AG09319 (cell line): Measurements from ENCODE around the gene GOLGA7B.

ENCODE experiments used
- DNase-seq: peaks from one replicate; pipeline ENCODE4 v3.0.0-alpha.2; 2010; ENCODE audit warnings: low read depth; ENCODE audit errors: extremely low read depth
- TF ChIP-seq, protein P1 (sequence below): IDR thresholded peaks from 2 replicates; pipeline ENCODE4 v1.5.1; 2011; ENCODE audit warnings: low read depth, mild to moderate bottlenecking, inconsistent platforms, low read length, moderate library complexity

The GOLGA7B gene

DNA sequence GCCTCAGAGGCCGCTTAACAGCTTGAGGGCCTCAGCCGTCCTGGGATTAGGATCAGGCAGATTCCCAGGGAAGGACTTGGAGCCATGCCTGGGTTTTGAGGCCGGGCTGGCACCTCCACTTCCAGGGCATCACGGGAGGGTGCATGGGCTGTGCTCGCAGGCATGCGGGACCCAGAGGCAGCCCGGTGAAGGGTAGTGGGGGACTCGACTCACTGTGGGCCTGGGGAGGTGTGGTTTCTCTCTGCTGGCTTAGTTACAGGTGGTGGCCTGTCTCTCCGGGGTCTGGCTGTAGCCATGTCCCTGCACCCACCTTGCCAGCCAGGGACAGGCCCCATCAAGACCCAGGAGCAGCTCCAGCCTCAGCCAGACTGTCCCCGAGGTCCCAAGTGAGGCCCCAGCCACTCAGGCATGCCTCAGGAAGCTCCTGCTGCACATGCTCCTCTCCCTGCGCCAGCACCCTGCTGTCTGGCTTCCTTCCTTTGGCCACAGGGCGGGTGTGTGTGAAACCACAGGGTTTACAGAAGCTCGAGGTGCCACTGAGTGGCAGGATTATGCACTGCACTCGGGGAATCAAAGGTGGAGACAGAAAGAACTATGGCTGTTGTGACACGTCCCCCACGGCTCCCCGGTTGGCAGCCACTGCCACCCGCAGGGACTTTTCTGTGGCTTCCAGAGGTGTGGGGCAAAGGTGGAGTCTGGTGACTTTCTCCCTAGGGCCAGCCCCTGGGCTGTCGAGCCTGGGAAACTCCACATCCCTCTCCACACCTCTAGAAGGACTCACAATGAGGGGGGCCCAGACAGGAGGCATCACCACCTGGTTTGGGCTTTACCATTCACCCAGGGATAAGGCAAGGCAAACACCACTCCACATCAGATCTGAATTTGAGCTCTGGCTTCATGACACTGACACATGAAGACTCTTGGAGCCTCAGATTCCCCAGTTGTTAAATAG is 19.7 kb downstream of the GOLGA7B start:
- TF ChIP-seq, protein P1, sequence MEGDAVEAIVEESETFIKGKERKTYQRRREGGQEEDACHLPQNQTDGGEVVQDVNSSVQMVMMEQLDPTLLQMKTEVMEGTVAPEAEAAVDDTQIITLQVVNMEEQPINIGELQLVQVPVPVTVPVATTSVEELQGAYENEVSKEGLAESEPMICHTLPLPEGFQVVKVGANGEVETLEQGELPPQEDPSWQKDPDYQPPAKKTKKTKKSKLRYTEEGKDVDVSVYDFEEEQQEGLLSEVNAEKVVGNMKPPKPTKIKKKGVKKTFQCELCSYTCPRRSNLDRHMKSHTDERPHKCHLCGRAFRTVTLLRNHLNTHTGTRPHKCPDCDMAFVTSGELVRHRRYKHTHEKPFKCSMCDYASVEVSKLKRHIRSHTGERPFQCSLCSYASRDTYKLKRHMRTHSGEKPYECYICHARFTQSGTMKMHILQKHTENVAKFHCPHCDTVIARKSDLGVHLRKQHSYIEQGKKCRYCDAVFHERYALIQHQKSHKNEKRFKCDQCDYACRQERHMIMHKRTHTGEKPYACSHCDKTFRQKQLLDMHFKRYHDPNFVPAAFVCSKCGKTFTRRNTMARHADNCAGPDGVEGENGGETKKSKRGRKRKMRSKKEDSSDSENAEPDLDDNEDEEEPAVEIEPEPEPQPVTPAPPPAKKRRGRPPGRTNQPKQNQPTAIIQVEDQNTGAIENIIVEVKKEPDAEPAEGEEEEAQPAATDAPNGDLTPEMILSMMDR, result peak; percentile 68
- peak; percentile 29 for DNase-seq

DNA sequence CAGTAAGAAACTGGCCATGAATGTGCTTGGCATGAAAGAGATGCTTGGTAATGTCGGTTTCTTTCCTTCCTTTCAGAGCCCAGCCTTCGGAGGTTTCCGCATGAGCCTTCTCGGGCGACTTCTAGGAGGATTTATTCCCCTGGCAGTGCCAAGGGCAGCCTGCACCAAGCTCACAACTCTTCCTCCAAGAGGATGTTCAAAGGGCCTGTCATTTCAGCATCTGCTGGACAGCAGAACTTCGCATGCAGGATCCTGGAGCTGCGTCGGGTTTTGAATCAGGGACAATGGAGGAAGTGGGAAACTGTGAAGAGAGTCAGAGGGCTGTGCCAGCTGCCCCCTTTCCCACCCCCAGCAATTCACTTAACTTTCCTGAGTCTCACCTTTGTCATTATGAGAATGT is 21.3 kb downstream of the GOLGA7B start:
- no peak for DNase-seq
- TF ChIP-seq, protein P1, result no peak

DNA sequence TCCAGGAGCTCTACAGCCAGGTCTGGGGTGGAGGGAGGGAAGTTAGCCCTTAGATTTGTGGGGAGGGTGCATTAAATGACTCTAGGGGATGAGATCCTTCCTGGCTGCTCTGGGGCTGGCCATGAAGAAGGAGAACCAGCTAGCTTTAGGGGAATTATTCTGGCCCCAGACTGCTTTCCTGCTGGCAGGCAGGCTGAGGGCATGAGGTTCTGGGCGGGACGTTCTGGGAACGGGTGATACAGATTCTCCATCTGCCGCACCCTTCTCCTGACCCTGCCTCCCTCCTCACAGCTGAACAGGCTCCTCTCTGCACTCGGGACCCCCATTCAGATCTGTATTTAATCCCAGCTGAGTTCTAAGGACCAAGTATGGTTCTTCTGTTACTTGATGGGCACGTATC is 23.9 kb downstream of the GOLGA7B start:
- DNase-seq, result no peak
- TF ChIP-seq, protein P1, result no peak

DNA sequence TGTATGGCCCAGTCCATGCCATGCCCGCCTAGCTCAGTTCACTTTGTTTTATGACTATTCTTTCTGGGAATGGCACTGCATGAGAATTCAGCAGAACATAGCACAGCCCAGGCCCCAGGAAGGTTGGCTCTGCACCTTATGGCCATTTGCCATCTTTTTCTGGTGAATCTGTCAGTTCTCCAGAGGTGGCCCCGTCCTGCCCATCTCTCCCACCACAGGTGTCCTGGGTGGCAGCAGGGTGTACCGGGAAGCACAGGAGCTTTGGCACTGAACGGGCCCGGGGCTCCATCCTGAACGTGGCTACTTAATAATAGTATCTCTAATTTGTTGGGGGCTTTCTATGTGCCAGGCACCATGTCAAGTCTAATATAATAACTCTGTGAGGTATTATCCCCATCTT is 24.7 kb downstream of the GOLGA7B start:
- no peak for DNase-seq
- TF ChIP-seq, protein P1, result no peak

DNA sequence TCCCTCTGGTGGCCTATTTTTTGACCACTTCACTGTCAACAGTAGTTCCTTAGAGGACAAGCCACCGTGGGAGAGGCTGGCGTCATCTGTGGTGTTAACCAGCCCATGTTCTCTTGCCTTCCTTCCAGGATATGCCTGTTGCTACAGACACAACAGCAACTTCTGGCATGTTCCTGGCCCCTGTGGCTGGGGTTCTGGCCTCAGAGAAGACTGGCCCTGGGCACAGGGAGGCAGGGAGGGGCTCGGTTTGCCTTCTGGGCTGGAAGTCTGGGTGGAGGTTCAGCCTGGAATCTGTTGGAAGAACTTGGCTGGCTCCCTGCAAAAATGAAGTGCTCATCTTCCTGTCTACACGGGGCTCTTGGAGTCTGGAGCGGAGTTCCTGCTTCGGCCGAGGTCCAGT is 25.7 kb downstream of the GOLGA7B start:
- no peak for DNase-seq
- TF ChIP-seq, protein P1, result no peak

GRCh38 chr10:97876402-97876801 is 26.8 kb downstream of the GOLGA7B start:
- TF ChIP-seq, protein P1, result no peak
- no peak for DNase-seq

DNA sequence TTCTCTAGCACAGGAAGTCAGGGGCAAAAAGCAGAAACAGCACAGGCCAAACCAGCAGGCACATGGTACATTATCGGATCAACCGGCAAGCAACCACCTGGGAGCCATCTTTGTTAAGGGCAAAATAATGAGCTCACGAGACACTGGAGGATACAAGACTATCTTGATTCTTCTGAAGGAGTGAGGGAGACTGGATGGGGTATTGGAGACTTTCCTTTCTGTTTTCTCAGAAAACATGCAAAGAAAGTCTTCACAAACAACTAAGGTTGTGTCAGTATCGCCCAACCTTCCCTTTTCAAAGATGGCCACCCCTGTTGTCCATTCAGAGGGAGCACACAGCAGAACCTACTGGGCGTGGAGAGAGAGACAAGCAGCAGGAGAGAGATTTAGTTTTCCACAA is 29.6 kb downstream of the GOLGA7B start:
- TF ChIP-seq, protein P1, result no peak
- DNase-seq, result no peak
